Endothelial cell (in vitro differentiated cells): Measurements from ENCODE around the gene GALNT2. TPM values are rescaled to one million over a fixed set of nuclear protein-coding genes. Genes with fewer than 3 reads are reported as not detected.

Experiments
- DNase-seq: peaks from one replicate; pipeline ENCODE4 v3.0.0; 2021; ENCODE audit warnings: low spot score
- H3K27ac Mint-ChIP-seq: one replicate; pipeline ENCODE4 v1.8.0; 2021; ENCODE audit warnings: mixed read lengths, inconsistent platforms; ENCODE audit not compliant: unreplicated experiment
- H3K27me3 Mint-ChIP-seq: one replicate; pipeline ENCODE4 v1.8.0; 2021; ENCODE audit warnings: mild to moderate bottlenecking, moderate library complexity, mixed read lengths, inconsistent platforms; ENCODE audit not compliant: unreplicated experiment
- H3K36me3 Mint-ChIP-seq: one replicate; pipeline ENCODE4 v1.8.0; 2021; ENCODE audit warnings: mild to moderate bottlenecking, low read depth, mixed read lengths, inconsistent platforms; ENCODE audit not compliant: unreplicated experiment
- H3K4me1 Mint-ChIP-seq: one replicate; pipeline ENCODE4 v1.8.0; 2021; ENCODE audit warnings: mild to moderate bottlenecking, mixed read lengths, inconsistent platforms; ENCODE audit not compliant: unreplicated experiment
- H3K4me3 Mint-ChIP-seq: one replicate; pipeline ENCODE4 v1.8.0; 2021; ENCODE audit warnings: mild to moderate bottlenecking, mixed read lengths, inconsistent platforms; ENCODE audit not compliant: unreplicated experiment
- H3K9me3 Mint-ChIP-seq: one replicate; pipeline ENCODE4 v1.8.0; 2021; ENCODE audit warnings: mixed read lengths, inconsistent platforms; ENCODE audit not compliant: unreplicated experiment
- total RNA-seq: library from RNA; stranded (reverse); fragmentation: NEBNext Ultra II Directional; extraction: Animal tissue kit (Norgen Biotek cat#: 25700); gene quantifications from one replicate; pipeline ENCODE4 v1.2.1, GENCODE V29; 2021; ENCODE audit not compliant: unreplicated experiment
- TF ChIP-seq, protein P1 (sequence below): fragments of 200-600 bp; sonication (generic); IDR thresholded peaks from one replicate; pipeline ENCODE4 v1.5.0; 2021; ENCODE audit warnings: antibody characterized with exemption; ENCODE audit not compliant: unreplicated experiment

The GALNT2 gene
- total RNA-seq, 1 donor from 2014 or later: 74.8 TPM

DNA sequence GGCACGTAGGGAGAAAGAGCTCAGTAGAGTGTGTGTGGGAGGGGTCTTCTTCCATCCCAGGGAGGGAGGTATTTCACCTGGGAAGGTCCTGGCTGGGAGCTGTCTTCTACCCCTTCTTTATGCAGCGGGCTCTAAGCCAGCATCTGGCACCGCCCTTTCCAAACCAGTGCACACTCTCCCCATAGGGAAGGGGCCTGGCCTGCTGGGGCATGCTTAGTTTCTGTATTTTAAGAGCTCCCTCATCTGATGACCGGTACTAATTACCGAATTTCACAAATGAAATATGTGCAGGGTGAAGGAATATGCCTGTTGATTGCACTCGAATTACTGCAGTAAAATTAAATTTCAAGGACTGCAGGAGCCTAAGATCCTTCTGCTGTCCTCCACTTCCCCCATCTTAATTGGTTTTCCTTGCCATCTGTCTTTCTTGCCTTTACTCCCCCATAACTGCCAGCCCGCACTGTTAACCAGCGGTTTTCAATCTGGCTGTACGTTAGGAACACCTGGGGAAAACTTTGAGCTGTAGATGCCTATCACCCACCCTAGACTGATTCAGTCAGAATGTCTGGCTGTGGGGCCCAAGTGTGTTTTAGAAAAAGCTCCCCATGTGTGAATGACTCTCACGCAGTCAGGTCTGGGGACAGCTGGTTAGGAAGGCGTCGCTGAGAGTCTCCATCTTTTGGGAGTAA lies 20.1 kb downstream of the GALNT2 start:
- Mint-ChIP-seq H3K27ac (no peak overlapping the region), H3K4me3 (no peak overlapping the region), H3K4me1 (peaks cover 16% of the 10 kb centered on the region), H3K36me3 (peaks cover 5% of the 10 kb centered on the region), H3K27me3 (peaks cover 8% of the 10 kb centered on the region), H3K9me3 (no peaks in the 10 kb centered on the region)
- no peak for DNase-seq
- TF ChIP-seq, protein P1, sequence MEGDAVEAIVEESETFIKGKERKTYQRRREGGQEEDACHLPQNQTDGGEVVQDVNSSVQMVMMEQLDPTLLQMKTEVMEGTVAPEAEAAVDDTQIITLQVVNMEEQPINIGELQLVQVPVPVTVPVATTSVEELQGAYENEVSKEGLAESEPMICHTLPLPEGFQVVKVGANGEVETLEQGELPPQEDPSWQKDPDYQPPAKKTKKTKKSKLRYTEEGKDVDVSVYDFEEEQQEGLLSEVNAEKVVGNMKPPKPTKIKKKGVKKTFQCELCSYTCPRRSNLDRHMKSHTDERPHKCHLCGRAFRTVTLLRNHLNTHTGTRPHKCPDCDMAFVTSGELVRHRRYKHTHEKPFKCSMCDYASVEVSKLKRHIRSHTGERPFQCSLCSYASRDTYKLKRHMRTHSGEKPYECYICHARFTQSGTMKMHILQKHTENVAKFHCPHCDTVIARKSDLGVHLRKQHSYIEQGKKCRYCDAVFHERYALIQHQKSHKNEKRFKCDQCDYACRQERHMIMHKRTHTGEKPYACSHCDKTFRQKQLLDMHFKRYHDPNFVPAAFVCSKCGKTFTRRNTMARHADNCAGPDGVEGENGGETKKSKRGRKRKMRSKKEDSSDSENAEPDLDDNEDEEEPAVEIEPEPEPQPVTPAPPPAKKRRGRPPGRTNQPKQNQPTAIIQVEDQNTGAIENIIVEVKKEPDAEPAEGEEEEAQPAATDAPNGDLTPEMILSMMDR: no peak

DNA sequence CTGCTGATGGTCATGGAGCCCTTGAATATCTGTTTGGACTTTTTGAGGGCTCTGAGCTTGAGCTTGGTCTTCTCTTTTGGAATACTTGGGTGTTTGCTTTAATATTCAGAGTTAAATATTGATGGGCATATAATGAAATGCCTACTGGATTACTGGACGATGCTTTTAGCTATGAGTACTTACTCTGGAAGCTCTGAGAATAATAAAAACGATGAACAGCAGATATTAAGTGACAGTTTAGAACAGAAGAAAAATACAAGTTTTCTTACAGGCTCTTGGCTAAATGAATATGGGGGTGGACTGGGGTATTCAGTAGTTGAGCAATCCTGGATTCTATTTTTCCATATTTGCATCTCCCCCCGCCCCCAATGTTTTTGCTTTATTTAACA lies 20.7 kb downstream of the GALNT2 start:
- no peak for DNase-seq
- TF ChIP-seq, protein P1: no peak
- Mint-ChIP-seq H3K4me1 (peaks cover 16% of the 10 kb centered on the region), H3K27ac (no peak overlapping the region), H3K27me3 (peaks cover 7% of the 10 kb centered on the region), H3K36me3 (peaks cover 2% of the 10 kb centered on the region), H3K9me3 (no peaks in the 10 kb centered on the region), H3K4me3 (no peak overlapping the region)

DNA sequence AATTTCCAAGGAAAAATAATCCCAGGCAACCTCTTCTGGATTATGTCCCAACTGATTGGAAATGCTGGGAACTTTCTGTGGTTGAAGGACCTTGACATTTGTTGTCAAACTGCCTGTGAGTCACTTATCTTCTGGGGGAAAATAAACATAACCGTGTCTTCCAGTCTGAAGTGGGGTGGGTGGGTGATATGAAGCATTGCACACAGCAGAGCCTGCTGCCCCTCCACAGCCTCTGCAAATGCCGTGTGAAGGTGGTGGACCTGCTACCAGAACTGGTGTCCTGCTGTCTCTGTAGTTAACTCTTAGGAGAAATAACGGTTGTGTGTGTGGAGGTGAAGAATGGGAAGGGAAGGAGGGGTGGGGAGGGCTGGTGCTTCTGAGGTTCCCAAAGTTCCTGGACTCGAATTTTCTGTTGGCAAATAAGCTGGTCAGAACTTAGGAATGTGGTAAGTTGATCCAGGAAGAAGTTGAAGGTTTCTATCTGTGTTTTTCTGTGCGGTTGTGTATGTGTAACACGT lies 23.2 kb downstream of the GALNT2 start:
- no peak for DNase-seq

DNA sequence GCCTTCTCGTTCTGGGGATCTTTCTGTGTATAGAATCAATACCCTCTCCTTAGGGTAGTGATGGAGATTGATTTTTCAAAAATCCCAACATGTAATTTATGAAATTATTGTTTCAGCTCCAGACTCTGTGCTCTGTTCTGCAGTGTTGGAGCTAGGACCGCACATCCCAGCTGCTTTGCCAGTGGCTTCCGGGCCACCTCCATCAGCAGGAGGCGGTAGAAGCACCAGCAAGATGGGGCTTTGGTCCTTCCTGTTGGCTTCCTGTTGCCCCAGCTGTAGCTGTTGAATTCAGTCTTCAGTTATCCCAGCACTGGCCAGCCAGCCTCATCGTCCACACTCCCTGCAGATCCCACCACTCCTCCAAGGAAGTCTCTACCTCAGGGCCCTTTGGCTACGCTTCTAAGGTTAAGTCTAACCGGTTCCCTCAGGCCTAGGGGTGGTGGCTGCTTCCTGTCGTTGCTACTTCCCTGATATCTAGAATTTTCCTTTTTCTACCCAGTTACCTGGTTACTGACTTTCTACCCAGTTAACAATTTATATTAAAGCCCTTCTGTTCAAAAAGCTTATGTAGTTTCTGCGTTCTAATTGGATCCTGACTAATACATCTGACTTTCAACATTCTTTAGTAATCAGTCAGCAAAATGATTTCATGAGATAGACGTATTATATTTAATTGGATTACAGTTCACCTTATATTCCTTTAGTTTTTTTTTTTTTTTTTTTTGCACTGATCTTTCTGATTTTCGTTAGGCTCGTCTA lies 24.6 kb downstream of the GALNT2 start:
- no peak for DNase-seq
- TF ChIP-seq, protein P1: no peak
- Mint-ChIP-seq H3K4me3 (no peak overlapping the region), H3K27me3 (no peaks in the 10 kb centered on the region), H3K9me3 (no peaks in the 10 kb centered on the region), H3K27ac (no peak overlapping the region), H3K4me1 (peaks cover 6% of the 10 kb centered on the region), H3K36me3 (peaks cover 4% of the 10 kb centered on the region)

More for the DNA sequence above, 23.2 kb downstream of the GALNT2 start:
- Mint-ChIP-seq H3K36me3 (no peaks in the 10 kb centered on the region), H3K4me3 (no peak overlapping the region), H3K27ac (no peak overlapping the region), H3K9me3 (no peaks in the 10 kb centered on the region), H3K4me1 (peaks cover 6% of the 10 kb centered on the region), H3K27me3 (peaks cover 2% of the 10 kb centered on the region)
- TF ChIP-seq, protein P1: no peak

DNA sequence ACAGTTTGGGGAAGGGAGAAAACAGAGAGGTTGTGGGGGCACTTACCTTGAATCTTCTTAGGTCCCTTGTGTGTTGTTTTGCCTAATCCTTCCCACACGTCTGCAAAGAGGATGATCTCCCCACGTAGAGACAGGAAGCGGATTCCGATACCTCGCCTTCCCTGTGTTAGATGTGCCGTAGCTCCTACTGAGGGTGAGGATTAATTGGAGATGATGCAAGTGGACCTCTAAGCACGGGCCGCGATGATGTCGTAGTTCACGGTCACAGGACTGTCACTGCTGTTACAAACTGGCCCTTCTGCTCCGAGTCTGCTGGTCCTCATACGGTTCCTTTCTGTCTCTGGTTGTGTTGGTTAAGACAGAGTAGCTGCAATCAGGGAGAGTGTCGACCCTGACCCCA lies 27.7 kb downstream of the GALNT2 start:
- Mint-ChIP-seq H3K4me1 (peaks cover 6% of the 10 kb centered on the region), H3K36me3 (peaks cover 4% of the 10 kb centered on the region), H3K9me3 (no peaks in the 10 kb centered on the region), H3K27me3 (no peaks in the 10 kb centered on the region), H3K4me3 (no peak overlapping the region), H3K27ac (no peak overlapping the region)
- TF ChIP-seq, protein P1: no peak
- no peak for DNase-seq
